Measurements from ENCODE around the gene USP6NL.

USP6NL gene

GRCh38 chr10:11480687-11481086 lies 130.8 kb downstream of the USP6NL start:
- Histone ChIP-seq H3K27me3 (no peaks in the 10 kb centered on the region), H3K9me3 (no peaks in the 10 kb centered on the region), H3K4me1 (no peaks in the 10 kb centered on the region), H3K4me3 (ENCODE audit: low read depth, low read length) (no peak overlapping the region), H3K36me3 (no peaks in the 10 kb centered on the region)
- DNase-seq, result no peak
- no peak for TF ChIP-seq CTCF (IDR thresholded peaks at IDR 0.05; ENCODE audit: low read depth, low read length)

GRCh38 chr10:11479300-11479699 lies 132.2 kb downstream of the USP6NL start:
- no peak for DNase-seq
- Histone ChIP-seq H3K27me3 (no peaks in the 10 kb centered on the region), H3K4me3 (ENCODE audit: low read depth, low read length) (no peak overlapping the region), H3K36me3 (no peaks in the 10 kb centered on the region), H3K4me1 (no peaks in the 10 kb centered on the region), H3K9me3 (no peaks in the 10 kb centered on the region)
- TF ChIP-seq CTCF (IDR thresholded peaks at IDR 0.05; ENCODE audit: low read depth, low read length), result no peak

- no peaks in the 10 kb centered on the region for H3K9me3 ChIP-seq
- H3K4me3 ChIP-seq (ENCODE audit: low read depth, low read length), result no peak overlapping the region
- H3K36me3 ChIP-seq, result no peaks in the 10 kb centered on the region
- H3K27me3 ChIP-seq, result no peaks in the 10 kb centered on the region
- no peak for TF ChIP-seq CTCF (IDR thresholded peaks at IDR 0.05; ENCODE audit: low read depth, low read length)
- H3K4me1 ChIP-seq, result no peaks in the 10 kb centered on the region
- DNase-seq, result no peak
Measured at GRCh38 chr10:11478807-11479206, 132.6 kb downstream of the USP6NL start.

GRCh38 chr10:11475831-11476434 lies 135.5 kb downstream of the USP6NL start:
- Histone ChIP-seq H3K4me1 (no peaks in the 10 kb centered on the region), H3K27me3 (no peaks in the 10 kb centered on the region), H3K36me3 (no peaks in the 10 kb centered on the region), H3K4me3 (ENCODE audit: low read depth, low read length) (no peak overlapping the region), H3K9me3 (no peaks in the 10 kb centered on the region)
- DNase-seq, result no peak
- TF ChIP-seq CTCF (IDR thresholded peaks at IDR 0.05; ENCODE audit: low read depth, low read length), result no peak

GRCh38 chr10:11473128-11473760 lies 138.2 kb downstream of the USP6NL start:
- H3K4me1 ChIP-seq, result no peaks in the 10 kb centered on the region
- H3K4me3 ChIP-seq (ENCODE audit: low read depth, low read length), result no peak overlapping the region
- no peaks in the 10 kb centered on the region for H3K36me3 ChIP-seq
- H3K27me3 ChIP-seq, result no peaks in the 10 kb centered on the region
- no peaks in the 10 kb centered on the region for H3K9me3 ChIP-seq
- TF ChIP-seq CTCF (IDR thresholded peaks at IDR 0.05; ENCODE audit: low read depth, low read length), result no peak
- DNase-seq, result no peak

GRCh38 chr10:11472158-11472753 lies 139.2 kb downstream of the USP6NL start:
- peak; percentile 55 for DNase-seq
- no peaks in the 10 kb centered on the region for H3K4me1 ChIP-seq
- no peaks in the 10 kb centered on the region for H3K36me3 ChIP-seq
- H3K4me3 ChIP-seq (ENCODE audit: low read depth, low read length), result no peak overlapping the region
- no peaks in the 10 kb centered on the region for H3K27me3 ChIP-seq
- TF ChIP-seq CTCF (IDR thresholded peaks at IDR 0.05; ENCODE audit: low read depth, low read length), result peak; percentile 90
- H3K9me3 ChIP-seq, result no peaks in the 10 kb centered on the region

Measured in BE2C (cell line).